Measurements from ENCODE around the gene DBNDD1.

DNA sequence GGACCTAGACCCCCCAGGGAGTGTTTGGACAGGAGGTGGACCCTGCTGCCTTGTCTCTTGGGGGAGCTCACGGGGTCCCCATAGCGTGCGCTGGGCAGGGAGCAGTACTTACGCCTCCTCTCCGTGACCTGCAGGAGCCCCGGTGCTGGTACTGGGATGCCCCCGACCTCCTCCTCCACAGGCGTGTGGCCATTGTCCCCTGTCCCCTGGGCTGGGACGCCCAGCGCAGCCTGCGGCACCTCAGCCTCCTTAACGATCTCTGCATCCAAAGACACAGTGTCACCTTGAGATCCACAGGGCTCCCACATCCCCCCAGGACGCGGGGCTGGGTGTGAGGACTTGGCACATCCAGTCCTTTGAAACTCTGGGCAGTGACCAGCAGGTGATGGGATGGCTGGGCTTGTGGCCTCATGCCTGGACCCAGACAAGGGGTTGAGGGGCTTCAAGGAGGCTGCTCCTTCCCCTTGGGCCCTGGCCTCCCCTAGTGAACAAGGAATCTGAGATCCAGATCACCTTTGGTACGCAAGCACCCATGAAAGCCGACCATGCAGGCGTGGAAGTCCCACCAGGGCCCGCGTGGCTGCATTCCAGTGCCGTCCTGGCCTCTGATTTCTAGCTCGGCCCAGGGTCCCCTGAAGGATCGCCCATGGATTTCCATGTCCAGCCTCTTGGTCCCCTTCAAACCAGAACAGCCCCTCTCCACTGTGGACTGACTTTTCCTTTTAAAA lies 9.9 kb downstream of the DBNDD1 start:
- TF ChIP-seq POLR2AphosphoS5 (IDR thresholded peaks at IDR 0.05; ENCODE audit: low read depth, low read length) = no peak
- TF ChIP-seq POLR2A (IDR thresholded peaks at IDR 0.05; ENCODE audit: low read depth, low read length) = no peak
- TF ChIP-seq TAF1 (IDR thresholded peaks at IDR 0.05; ENCODE audit: low read depth, low read length) = no peak
- TF ChIP-seq POU2F2 (IDR thresholded peaks at IDR 0.05; ENCODE audit: low read depth, low read length) = no peak
